Osteocyte (in vitro differentiated cells): ENCODE data around the gene RBM33. TPM values are rescaled to one million over a fixed set of nuclear protein-coding genes. Genes with fewer than 3 reads are reported as not detected.

Source experiments
- DNase-seq: peaks from one replicate; pipeline ENCODE4 v3.0.0; 2021; ENCODE audit warnings: mixed read lengths; ENCODE audit not compliant: unreplicated experiment; ENCODE audit errors: extremely low spot score
- H3K27ac Mint-ChIP-seq: one replicate; pipeline ENCODE4 v1.8.0; 2021; ENCODE audit warnings: mild to moderate bottlenecking, mixed read lengths; ENCODE audit not compliant: unreplicated experiment
- H3K27me3 Mint-ChIP-seq: one replicate; pipeline ENCODE4 v1.8.0; 2021; ENCODE audit warnings: mixed read lengths; ENCODE audit not compliant: unreplicated experiment
- H3K36me3 Mint-ChIP-seq: one replicate; pipeline ENCODE4 v1.8.0; 2021; ENCODE audit warnings: mixed read lengths; ENCODE audit not compliant: unreplicated experiment
- H3K4me1 Mint-ChIP-seq: one replicate; pipeline ENCODE4 v1.8.0; 2021; ENCODE audit warnings: mixed read lengths; ENCODE audit not compliant: unreplicated experiment
- H3K4me3 Mint-ChIP-seq: one replicate; pipeline ENCODE4 v1.8.0; 2021; ENCODE audit warnings: mild to moderate bottlenecking, moderate library complexity, mixed read lengths; ENCODE audit not compliant: unreplicated experiment
- H3K9me3 Mint-ChIP-seq: one replicate; pipeline ENCODE4 v1.8.0; 2021; ENCODE audit warnings: mixed read lengths; ENCODE audit not compliant: unreplicated experiment
- total RNA-seq: library from RNA; stranded (reverse); gene quantifications from 2 replicates; pipeline ENCODE4 v1.2.1, GENCODE V29; 2021
- TF ChIP-seq, protein P1 (sequence below): fragments of 200-600 bp; sonication (generic); IDR thresholded peaks from 2 replicates; pipeline ENCODE4 v1.5.0; 2021; ENCODE audit warnings: antibody characterized with exemption, mild to moderate bottlenecking, moderate library complexity

Gene RBM33
- total RNA-seq, 1 donor from 2014 or later: 52.4 TPM

DNA sequence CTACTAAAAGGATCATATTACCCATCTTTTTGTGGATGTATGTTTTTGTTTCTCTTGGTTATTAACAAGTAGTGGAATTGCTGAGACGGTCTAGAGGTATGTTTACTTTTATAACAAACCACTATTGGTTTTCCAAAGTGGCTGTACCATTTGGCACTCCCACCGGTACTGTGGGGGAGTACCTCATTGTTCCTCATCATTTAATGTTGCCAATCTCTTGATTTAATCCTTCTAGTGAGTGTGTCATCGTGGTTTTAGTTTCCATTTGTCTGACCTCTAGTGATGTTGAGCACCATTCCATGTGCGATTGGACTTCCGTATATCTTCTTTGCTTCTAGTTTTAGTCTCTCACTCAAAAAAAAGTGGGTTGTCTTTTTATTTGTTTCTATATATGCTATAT, 50.4 kb downstream of the RBM33 start:
- Mint-ChIP-seq H3K27me3 (no peaks in the 10 kb centered on the region), H3K4me1 (peaks cover 20% of the 10 kb centered on the region), H3K9me3 (peaks cover 5% of the 10 kb centered on the region), H3K36me3 (peaks cover 11% of the 10 kb centered on the region), H3K4me3 (no peak overlapping the region), H3K27ac (no peak overlapping the region)
- no peak for DNase-seq
- TF ChIP-seq, protein P1, sequence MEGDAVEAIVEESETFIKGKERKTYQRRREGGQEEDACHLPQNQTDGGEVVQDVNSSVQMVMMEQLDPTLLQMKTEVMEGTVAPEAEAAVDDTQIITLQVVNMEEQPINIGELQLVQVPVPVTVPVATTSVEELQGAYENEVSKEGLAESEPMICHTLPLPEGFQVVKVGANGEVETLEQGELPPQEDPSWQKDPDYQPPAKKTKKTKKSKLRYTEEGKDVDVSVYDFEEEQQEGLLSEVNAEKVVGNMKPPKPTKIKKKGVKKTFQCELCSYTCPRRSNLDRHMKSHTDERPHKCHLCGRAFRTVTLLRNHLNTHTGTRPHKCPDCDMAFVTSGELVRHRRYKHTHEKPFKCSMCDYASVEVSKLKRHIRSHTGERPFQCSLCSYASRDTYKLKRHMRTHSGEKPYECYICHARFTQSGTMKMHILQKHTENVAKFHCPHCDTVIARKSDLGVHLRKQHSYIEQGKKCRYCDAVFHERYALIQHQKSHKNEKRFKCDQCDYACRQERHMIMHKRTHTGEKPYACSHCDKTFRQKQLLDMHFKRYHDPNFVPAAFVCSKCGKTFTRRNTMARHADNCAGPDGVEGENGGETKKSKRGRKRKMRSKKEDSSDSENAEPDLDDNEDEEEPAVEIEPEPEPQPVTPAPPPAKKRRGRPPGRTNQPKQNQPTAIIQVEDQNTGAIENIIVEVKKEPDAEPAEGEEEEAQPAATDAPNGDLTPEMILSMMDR: no peak

DNA sequence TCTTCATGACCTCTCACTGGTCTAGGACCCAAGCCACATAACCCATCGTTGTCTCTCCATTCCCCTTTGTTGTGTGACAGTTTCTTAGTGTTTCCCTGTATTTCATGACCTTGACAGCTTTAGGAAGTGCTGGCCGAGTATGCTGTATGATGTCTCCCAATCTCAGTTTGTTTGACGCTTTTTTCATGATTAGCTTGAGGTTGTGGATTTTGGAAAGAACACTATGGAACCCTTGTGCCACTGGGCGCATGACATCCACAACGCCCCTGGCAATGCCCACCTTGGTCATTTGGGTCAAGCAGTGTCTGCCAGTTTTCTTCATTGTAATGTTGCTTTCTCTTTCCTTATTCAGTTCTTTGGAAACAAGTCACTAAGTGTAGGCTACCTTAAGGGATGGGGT, 52.3 kb downstream of the RBM33 start:
- H3K4me3 Mint-ChIP-seq: no peak overlapping the region
- H3K27me3 Mint-ChIP-seq: no peaks in the 10 kb centered on the region
- H3K9me3 Mint-ChIP-seq: no peaks in the 10 kb centered on the region
- peaks cover 23% of the 10 kb centered on the region for H3K4me1 Mint-ChIP-seq
- TF ChIP-seq, protein P1: no peak
- no peak overlapping the region for H3K27ac Mint-ChIP-seq
- DNase-seq: no peak
- peaks cover 8% of the 10 kb centered on the region for H3K36me3 Mint-ChIP-seq

DNA sequence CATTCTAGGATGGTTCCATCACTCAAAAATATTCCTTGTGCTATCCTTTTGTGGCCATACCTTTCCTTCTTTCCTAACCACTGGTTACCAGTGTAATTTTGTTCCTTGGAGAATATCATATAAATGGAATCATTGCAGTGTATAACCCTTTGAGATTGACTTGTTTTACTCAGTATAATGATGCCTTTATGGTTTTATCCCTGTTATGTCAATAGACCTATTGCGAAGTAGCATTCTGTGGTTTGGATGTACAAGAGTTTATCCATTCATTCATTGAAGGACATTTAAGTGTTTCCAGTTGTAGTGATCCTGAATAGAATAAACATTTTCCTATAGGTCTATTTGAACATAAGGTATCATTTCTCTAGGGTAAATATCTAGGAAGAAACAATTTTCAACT, 54.2 kb downstream of the RBM33 start:
- DNase-seq: no peak
- Mint-ChIP-seq H3K36me3 (peaks cover 25% of the 10 kb centered on the region), H3K9me3 (no peaks in the 10 kb centered on the region)

DNA sequence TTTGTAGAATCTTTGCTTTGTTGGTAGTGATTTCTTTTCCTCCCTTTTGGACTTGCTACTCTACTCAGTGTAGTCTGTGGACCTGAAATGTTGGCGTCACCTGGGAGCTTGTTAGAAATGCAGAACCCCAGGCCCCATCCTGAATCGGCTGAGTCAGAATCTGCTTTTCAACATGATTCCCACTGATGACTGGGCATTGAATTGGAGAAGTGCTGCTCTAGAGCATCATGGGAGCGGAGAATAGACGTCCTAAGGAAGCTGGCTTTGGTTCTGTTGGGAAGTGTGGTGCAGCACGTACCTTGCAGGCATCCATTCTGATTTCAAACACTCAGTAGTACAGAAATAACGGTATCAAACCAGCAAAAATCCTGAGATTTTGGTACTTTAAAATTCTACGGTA, 54.7 kb downstream of the RBM33 start:
- Mint-ChIP-seq H3K36me3 (peaks cover 30% of the 10 kb centered on the region), H3K27me3 (no peaks in the 10 kb centered on the region)
- TF ChIP-seq, protein P1: no peak

More for the DNA sequence above, 54.2 kb downstream of the RBM33 start:
- no peaks in the 10 kb centered on the region for H3K27me3 Mint-ChIP-seq
- H3K27ac Mint-ChIP-seq: no peak overlapping the region
- TF ChIP-seq, protein P1: no peak
- H3K4me1 Mint-ChIP-seq: peaks cover 20% of the 10 kb centered on the region
- no peak overlapping the region for H3K4me3 Mint-ChIP-seq

DNA sequence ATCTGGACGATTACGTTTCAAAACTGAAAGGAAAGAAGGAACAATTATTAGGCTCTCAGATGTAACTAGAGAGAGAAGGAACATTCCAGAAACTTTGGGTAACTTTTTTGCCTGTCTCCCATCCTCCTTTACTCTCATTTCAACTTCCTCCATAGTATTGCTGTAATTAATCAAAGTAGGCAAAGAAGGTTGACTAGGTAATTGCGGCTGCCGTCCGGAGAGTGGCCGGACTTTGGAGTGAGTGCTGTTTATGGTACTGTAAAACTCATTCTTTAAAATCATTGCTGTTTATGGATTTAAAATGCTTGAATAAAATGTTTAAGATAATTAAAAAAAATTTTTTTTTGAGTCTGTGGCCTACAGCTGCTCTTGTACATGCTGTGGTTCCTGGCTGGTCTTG, 56.4 kb downstream of the RBM33 start:
- peaks cover 38% of the 10 kb centered on the region for H3K36me3 Mint-ChIP-seq
- no peak overlapping the region for H3K4me3 Mint-ChIP-seq
- peaks cover 13% of the 10 kb centered on the region for H3K4me1 Mint-ChIP-seq
- H3K9me3 Mint-ChIP-seq: no peaks in the 10 kb centered on the region
- TF ChIP-seq, protein P1: no peak
- no peak overlapping the region for H3K27ac Mint-ChIP-seq
- DNase-seq: no peak
- no peaks in the 10 kb centered on the region for H3K27me3 Mint-ChIP-seq

More for the DNA sequence above, 54.7 kb downstream of the RBM33 start:
- Mint-ChIP-seq H3K9me3 (no peaks in the 10 kb centered on the region), H3K27ac (no peak overlapping the region), H3K4me3 (no peak overlapping the region), H3K4me1 (peaks cover 20% of the 10 kb centered on the region)
- no peak for DNase-seq
